SU-DHL-6 (cell line): ENCODE measurements around the gene TNS3.

Source experiments
- H2AFZ ChIP-seq: fragments of 200-600 bp; sonication (generic); 2 replicates; pipeline ENCODE4 v1.6.1; 2014; ENCODE audit warnings: low read depth, mild to moderate bottlenecking, moderate library complexity, mixed read lengths, antibody characterized with exemption, low read length; ENCODE audit not compliant: severe bottlenecking
- H3F3A ChIP-seq: fragments of 200-600 bp; shearing (Covaris generic); 2 replicates; pipeline ENCODE4 v1.6.0; 2016; ENCODE audit warnings: antibody characterized with exemption, mild to moderate bottlenecking; ENCODE audit not compliant: insufficient read depth
- H3K27ac ChIP-seq: fragments of 200-600 bp; sonication (generic); 2 replicates; pipeline ENCODE4 v1.5.1; 2016; ENCODE audit warnings: low read depth, mild to moderate bottlenecking, low read length, moderate library complexity, mixed read lengths
- H3K27me3 ChIP-seq: fragments of 200-600 bp; sonication (generic), shearing (Covaris generic); 2 replicates; pipeline ENCODE4 v1.6.0; 2014; ENCODE audit warnings: mild to moderate bottlenecking, low read length
- H3K36me3 ChIP-seq: fragments of 200-600 bp; sonication (generic); 2 replicates; pipeline ENCODE4 v1.6.1; 2014; ENCODE audit warnings: mild to moderate bottlenecking, low read length, mixed read lengths
- H3K4me2 ChIP-seq: fragments of 300-600, 200-600 bp; shearing (Covaris generic), sonication (generic); 2 replicates; pipeline ENCODE4 v1.6.0; 2014; ENCODE audit warnings: low read length, low read depth, mild to moderate bottlenecking; ENCODE audit not compliant: poor library complexity, severe bottlenecking
- H3K4me3 ChIP-seq: fragments of 200-600 bp; sonication (generic); 2 replicates; pipeline ENCODE4 v1.5.1; 2014; ENCODE audit warnings: antibody characterized with exemption, low read length, mild to moderate bottlenecking, mixed read lengths; ENCODE audit not compliant: insufficient read depth, poor library complexity, severe bottlenecking
- H3K79me2 ChIP-seq: fragments of 200-600 bp; sonication (generic); 2 replicates; pipeline ENCODE4 v1.6.1; 2014; ENCODE audit warnings: mild to moderate bottlenecking, low read length, moderate library complexity; ENCODE audit not compliant: insufficient read depth
- H3K9ac ChIP-seq: fragments of 200-600 bp; sonication (generic); 2 replicates; pipeline ENCODE4 v1.7.0; 2014; ENCODE audit warnings: mild to moderate bottlenecking, low read length
- H3K9me2 ChIP-seq: fragments of 200-600 bp; sonication (generic); replicated peaks from 2 replicates; pipeline ENCODE4 v1.6.1; 2014; ENCODE audit warnings: low read length; ENCODE audit not compliant: insufficient read depth
- H3K9me3 ChIP-seq: fragments of 200-600 bp; sonication (generic); 2 replicates; pipeline ENCODE4 v1.6.1; 2014; ENCODE audit warnings: low read length, mixed read lengths; ENCODE audit not compliant: insufficient read depth
- H4K20me1 ChIP-seq: fragments of 200-600 bp; sonication (generic); 2 replicates; pipeline ENCODE4 v1.6.1; 2014; ENCODE audit warnings: low read depth, mild to moderate bottlenecking, antibody characterized with exemption, low read length, moderate library complexity, mixed read lengths
- CTCF ChIP-seq: fragments of 200-600 bp; sonication (generic); IDR thresholded peaks from one replicate; pipeline ENCODE4 v1.5.1; 2017; ENCODE audit warnings: antibody characterized with exemption, mild to moderate bottlenecking, low read length, moderate library complexity; ENCODE audit not compliant: insufficient read depth, poor library complexity, severe bottlenecking
- EZH2phosphoT487 ChIP-seq: fragments of 200-600 bp; sonication (generic), shearing (Covaris generic); conservative IDR thresholded peaks from 2 replicates; pipeline ENCODE4 v1.6.1; 2018; ENCODE audit warnings: mild to moderate bottlenecking, antibody characterized with exemption, low read length, moderate library complexity, mixed read lengths

The TNS3 gene

DNA sequence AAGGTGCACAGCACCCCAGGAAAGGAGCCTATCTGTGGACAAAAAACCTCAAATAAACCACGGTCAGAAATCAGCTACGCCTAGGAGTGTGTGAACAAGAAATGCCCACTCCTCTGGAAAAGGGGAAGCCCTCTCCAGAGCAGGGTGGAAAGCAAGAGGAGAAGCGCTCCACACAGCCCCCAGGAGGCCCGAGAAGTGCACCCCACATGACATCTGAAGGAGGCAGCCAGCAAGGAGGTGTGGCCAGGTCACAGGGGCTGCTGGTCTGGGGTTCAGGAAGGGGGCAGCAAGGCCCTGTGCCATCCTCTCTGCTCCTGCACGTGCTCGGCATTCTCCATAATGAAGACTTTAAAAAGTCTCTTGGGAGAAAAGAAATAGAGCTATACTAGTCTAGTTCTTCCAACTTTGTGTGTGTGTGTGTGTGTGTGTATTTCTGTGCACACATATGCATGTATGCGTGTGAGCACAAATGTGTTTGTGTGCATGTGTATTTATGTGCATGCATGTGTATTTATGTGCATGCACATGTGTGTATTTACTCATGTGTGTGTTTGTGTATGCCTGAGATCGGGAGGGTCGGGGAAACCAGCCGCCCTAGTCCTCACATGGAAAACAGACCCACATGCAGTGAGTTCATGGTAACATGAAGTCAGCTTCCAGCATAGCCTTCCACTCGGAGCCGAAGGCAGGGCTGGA lies 76.5 kb downstream of the TNS3 start:
- H3K9ac ChIP-seq, result no peak overlapping the region
- H3K9me3 ChIP-seq, result no peaks in the 10 kb centered on the region
- H3K27ac ChIP-seq, result no peak overlapping the region
- H3K79me2 ChIP-seq, result peaks cover 11% of the 10 kb centered on the region; the same call in 1 of the 2 replicates
- no peaks in the 10 kb centered on the region for H4K20me1 ChIP-seq
- no peaks in the 10 kb centered on the region for H3K27me3 ChIP-seq
- H3K36me3 ChIP-seq, result no peaks in the 10 kb centered on the region
- no peak overlapping the region for H3K4me2 ChIP-seq
- no peaks in the 10 kb centered on the region for H3F3A ChIP-seq
- no peaks in the 10 kb centered on the region for H3K9me2 ChIP-seq
- H3K4me3 ChIP-seq, result no peak overlapping the region
- no peak overlapping the region for H2AFZ ChIP-seq
- TF ChIP-seq CTCF, result no peak

- Histone ChIP-seq H3F3A (no peaks in the 10 kb centered on the region), H3K27ac (no peak overlapping the region), H3K4me3 (no peak overlapping the region), H3K36me3 (no peaks in the 10 kb centered on the region), H3K9ac (no peak overlapping the region), H3K4me2 (no peak overlapping the region), H3K27me3 (no peaks in the 10 kb centered on the region), H3K9me3 (no peaks in the 10 kb centered on the region), H3K9me2 (no peaks in the 10 kb centered on the region), H4K20me1 (no peaks in the 10 kb centered on the region), H2AFZ (no peak overlapping the region), H3K79me2 (peaks cover 4% of the 10 kb centered on the region; the same call in 1 of the 2 replicates)
- TF ChIP-seq CTCF, result no peak
- TF ChIP-seq EZH2phosphoT487, result no peak
These were observed 77.2 kb downstream of the TNS3 start for GRCh38 chr7:47504551-47505311.

DNA sequence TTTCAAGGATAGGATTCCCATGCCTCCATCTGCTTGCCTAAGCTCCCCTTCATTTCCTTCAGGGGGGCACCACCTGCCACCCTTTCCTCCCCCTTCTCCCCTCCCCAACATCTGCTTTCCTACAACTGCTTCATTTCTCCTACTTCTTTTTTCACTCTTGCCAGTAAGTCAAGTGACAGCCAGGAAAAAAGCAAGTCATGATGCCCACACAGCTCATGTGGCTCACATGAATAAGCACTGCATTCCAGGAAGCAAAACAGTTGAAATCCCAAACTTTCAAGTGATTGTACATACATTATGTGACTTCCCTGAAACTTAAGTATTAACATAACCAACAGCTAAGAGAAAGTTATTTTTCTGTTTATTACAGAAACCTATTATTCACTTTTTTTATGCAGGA lies 78.6 kb downstream of the TNS3 start:
- H3K79me2 ChIP-seq, result peaks cover 3% of the 10 kb centered on the region; the same call in 1 of the 2 replicates
- no peak overlapping the region for H2AFZ ChIP-seq
- H4K20me1 ChIP-seq, result no peaks in the 10 kb centered on the region
- H3K9ac ChIP-seq, result no peak overlapping the region
- H3K27me3 ChIP-seq, result no peaks in the 10 kb centered on the region
- H3K27ac ChIP-seq, result no peak overlapping the region
- TF ChIP-seq CTCF, result no peak
- TF ChIP-seq EZH2phosphoT487, result no peak
- no peak overlapping the region for H3K4me2 ChIP-seq
- no peaks in the 10 kb centered on the region for H3K9me2 ChIP-seq
- no peaks in the 10 kb centered on the region for H3K9me3 ChIP-seq
- no peaks in the 10 kb centered on the region for H3F3A ChIP-seq
- no peak overlapping the region for H3K4me3 ChIP-seq
- no peaks in the 10 kb centered on the region for H3K36me3 ChIP-seq
